AG04449 (cell line): ENCODE measurements around the gene SURF6.
"Not testable (repeated sequence)": the region's sequence is repeated elsewhere in the genome, so short reads cannot be mapped to it uniquely, and the experiment has no call there.

ENCODE experiments used
- CTCF ChIA-PET: fragments of 350-600 bp; formaldehyde crosslinking; extraction: SDS; loops from one replicate; lab custom pipeline; 2021; ENCODE audit warnings: antibody characterized with exemption; lab: Yijun Ruan, JAX
- POLR2A ChIA-PET: fragments of 400-600, 350-600 bp; formaldehyde crosslinking; extraction: SDS; loops from one replicate; lab custom pipeline; 2020; ENCODE audit warnings: antibody characterized with exemption, inconsistent platforms; lab: Yijun Ruan, JAX
- DNase-seq: peaks from one replicate; pipeline ENCODE4 v3.0.0-alpha.2; 2010; ENCODE audit warnings: low read depth, low spot score
- H3K4me3 ChIP-seq: 2 replicates; pipeline ENCODE4 v1.5.1; 2011; ENCODE audit warnings: low read depth, mild to moderate bottlenecking, control low read depth, low read length
- CTCF ChIP-seq: IDR thresholded peaks from one replicate; pipeline ENCODE4 v1.5.1; 2011; ENCODE audit warnings: mild to moderate bottlenecking, moderate library complexity, low read length, control low read depth, inconsistent platforms; ENCODE audit not compliant: insufficient read depth; ENCODE audit errors: missing control alignments

SURF6 gene

GRCh38 chr9:133323211-133323610 lies 12.8 kb downstream of the SURF6 start:
- no peak for DNase-seq
- no peak overlapping the region for H3K4me3 ChIP-seq
- no peak for TF ChIP-seq CTCF
- ChIA-PET CTCF (no interaction called here), POLR2A (no interaction called here)

- no peak for DNase-seq
- no peak overlapping the region for H3K4me3 ChIP-seq
- TF ChIP-seq CTCF, result no peak
- POLR2A ChIA-PET, result no interaction called here
- CTCF ChIA-PET, result no interaction called here
These were observed 13.3 kb downstream of the SURF6 start for GRCh38 chr9:133322701-133323100.

- H3K4me3 ChIP-seq, result no peak overlapping the region
- CTCF ChIA-PET, result interaction anchor here (2.1 kb wide), 1 partner anchor 9 kb away, joined by 5 read pairs; no protein-coding TSS in a partner anchor
- DNase-seq, result no peak
- POLR2A ChIA-PET, result no interaction called here
- TF ChIP-seq CTCF, result no peak
These were observed 14.5 kb downstream of the SURF6 start for GRCh38 chr9:133321411-133321935.

DNA sequence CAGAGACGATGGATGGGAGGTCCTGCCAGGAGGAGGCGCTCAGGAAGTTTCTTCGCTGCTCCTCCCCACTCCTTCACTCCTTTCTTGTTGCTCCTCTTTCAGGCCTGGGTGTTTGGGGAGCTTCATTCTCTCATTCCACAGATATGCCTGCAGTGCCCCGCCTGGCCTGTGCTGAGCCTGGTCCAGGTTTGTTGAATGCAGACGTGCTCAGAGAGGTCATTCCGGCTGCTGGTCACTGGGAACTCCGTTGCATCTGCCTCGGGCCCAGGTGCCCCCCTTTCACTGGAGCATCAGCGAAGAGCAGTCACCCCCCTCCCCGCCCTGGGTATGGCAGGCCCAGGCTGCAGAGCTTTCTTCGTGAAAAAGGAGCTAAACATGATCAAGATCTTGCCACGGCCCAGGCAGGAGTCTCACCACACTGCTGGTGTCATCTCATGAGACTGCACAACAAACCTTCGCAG lies 15.5 kb downstream of the SURF6 start:
- no peak for DNase-seq
- POLR2A ChIA-PET, result no interaction called here
- H3K4me3 ChIP-seq, result no peak overlapping the region
- CTCF ChIA-PET, result interaction anchor here (1.2 to 2.1 kb wide), 2 partner anchors 9 to 10 kb away, joined by 5 read pairs; no protein-coding TSS in a partner anchor
- TF ChIP-seq CTCF, result no peak

GRCh38 chr9:133317551-133317950 lies 18.4 kb downstream of the SURF6 start:
- H3K4me3 ChIP-seq, CTCF ChIA-PET, DNase-seq, POLR2A ChIA-PET: not testable (repeated sequence)

- no peak for DNase-seq
- ChIA-PET CTCF (no interaction called here), POLR2A (no interaction called here)
- H3K4me3 ChIP-seq, result no peak overlapping the region
- TF ChIP-seq CTCF, result no peak
These were observed 20.0 kb downstream of the SURF6 start for GRCh38 chr9:133315997-133316396.

- TF ChIP-seq CTCF, result no peak
- no peak for DNase-seq
- H3K4me3 ChIP-seq, result no peak overlapping the region
- POLR2A ChIA-PET, result no interaction called here
- CTCF ChIA-PET, result no interaction called here
These were observed 26.4 kb downstream of the SURF6 start for GRCh38 chr9:133309608-133310007.
